ENCODE results near the gene CFAP43.

DNA sequence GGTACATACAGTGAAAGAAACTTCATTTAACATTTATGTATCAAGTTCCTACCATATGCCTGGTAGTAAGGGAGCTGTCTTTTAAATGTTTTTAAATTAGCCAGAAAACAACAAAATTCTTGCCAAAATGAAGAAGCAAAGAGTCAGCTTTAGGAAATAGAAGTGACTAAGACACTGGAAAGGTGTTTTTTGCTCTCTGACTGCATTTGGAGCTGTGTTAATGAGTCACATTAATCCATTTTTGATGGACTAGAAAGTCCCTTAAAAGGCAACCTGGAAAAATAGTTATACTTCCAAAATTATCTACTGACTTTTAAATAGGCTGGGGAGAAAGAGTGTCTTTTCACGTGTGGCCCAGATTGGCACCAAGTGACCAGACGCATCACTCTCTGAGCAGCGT is 142.5 kb downstream of the CFAP43 start:
- TF ChIP-seq, protein P1, sequence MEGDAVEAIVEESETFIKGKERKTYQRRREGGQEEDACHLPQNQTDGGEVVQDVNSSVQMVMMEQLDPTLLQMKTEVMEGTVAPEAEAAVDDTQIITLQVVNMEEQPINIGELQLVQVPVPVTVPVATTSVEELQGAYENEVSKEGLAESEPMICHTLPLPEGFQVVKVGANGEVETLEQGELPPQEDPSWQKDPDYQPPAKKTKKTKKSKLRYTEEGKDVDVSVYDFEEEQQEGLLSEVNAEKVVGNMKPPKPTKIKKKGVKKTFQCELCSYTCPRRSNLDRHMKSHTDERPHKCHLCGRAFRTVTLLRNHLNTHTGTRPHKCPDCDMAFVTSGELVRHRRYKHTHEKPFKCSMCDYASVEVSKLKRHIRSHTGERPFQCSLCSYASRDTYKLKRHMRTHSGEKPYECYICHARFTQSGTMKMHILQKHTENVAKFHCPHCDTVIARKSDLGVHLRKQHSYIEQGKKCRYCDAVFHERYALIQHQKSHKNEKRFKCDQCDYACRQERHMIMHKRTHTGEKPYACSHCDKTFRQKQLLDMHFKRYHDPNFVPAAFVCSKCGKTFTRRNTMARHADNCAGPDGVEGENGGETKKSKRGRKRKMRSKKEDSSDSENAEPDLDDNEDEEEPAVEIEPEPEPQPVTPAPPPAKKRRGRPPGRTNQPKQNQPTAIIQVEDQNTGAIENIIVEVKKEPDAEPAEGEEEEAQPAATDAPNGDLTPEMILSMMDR (IDR thresholded peaks at IDR 0.05), result no peak
- TF ChIP-seq POLR2AphosphoS5 (IDR thresholded peaks at IDR 0.05), result no peak
- TF ChIP-seq POLR2A (IDR thresholded peaks at IDR 0.05), result no peak

Measured in sigmoid colon (tissue), 4 donors.